RCC 7860 (cell line): ENCODE results near the gene DCLRE1A.
A peak's percentile ranks its signal among the peaks of the same experiment; 100 is the strongest.

Experiments
- DNase-seq: peaks from one replicate; pipeline ENCODE4 v3.0.0-alpha.2; 2015; ENCODE audit warnings: low spot score
- FAIRE-seq: peaks from 2 replicates; lab custom pipeline; 2012; peaks lifted over from hg19 to GRCh38; lab: Jason Lieb, UNC

The DCLRE1A gene

DNA sequence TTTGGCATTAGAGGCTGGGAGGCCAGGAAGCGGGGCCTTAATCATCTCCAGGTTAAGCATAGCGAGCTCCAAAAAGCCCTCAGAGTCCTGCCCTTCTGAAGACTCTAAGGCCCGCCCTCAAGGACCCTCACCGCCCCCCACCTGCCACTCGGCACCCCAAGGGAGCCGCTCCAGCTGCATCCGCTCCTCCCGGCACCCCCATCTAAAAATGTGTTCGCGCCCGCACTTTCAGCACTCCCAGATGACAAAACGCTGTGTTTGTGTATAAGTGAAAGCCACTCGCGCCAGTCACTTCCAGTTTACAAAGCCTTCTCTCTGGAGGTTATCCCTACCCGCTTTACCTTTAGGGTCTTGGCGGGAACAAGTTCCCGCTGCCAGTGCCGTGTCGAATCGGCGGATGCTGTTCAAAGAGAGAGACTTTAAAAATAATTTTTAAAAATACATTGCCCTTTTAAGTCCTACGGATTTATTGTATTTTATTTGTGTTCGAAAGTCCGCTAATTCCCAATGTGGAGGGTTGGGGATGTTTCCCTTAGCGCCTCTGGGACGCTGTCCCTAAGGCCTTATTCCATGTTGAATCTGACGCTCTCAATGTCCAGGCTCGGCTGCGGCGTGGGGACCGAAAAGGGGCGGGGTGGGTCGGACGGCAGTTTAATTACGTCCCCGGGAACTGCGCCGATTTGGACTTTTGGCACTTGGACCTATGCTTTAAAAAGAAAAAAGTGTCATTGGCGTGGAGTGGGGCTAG, at the start of gene DCLRE1A, which contains the start of gene NHLRC2:
Gene DCLRE1A (minus strand): TSS at position 70 of the 748 bp plus-strand sequence. CDS start 900 bp downstream, outside the sequence.
Gene NHLRC2 (plus strand): TSS at position 649 of the 748 bp plus-strand sequence. CDS start 212 bp downstream, outside the sequence.
- peak; percentile 15 for FAIRE-seq
- peak; percentile 54 for DNase-seq

DNA sequence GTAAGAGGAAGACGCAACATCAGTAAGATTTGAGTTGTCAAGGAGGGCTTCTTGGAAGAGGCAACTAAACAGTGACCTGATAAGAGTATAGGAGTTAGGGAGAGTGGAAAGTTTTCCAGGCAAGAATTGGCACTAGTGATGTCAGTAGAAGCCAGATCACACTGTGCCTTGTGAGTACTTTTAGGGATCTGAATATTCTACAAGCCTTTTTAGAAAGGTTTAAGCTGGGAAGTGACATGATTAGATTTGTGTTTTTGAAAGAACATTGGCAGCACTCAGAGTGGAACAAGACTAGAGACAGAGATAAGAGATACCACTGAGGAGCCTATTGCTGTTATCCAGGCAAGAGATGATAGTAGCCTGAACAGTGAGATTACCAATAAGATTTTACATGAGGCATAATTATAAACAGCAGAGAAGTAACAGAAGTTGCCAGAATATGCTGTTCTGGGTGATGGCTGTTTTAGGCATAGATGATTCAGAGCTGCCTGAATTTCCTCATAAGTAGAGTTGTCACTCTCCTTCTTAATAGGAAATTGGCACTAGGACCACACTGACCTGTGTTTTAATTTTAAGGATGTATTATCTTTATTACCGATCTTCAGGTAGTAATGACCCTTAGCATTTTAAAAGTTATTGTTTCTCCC, 46.2 kb upstream of the DCLRE1A start:
- no peak for DNase-seq
- FAIRE-seq = no peak

DNA sequence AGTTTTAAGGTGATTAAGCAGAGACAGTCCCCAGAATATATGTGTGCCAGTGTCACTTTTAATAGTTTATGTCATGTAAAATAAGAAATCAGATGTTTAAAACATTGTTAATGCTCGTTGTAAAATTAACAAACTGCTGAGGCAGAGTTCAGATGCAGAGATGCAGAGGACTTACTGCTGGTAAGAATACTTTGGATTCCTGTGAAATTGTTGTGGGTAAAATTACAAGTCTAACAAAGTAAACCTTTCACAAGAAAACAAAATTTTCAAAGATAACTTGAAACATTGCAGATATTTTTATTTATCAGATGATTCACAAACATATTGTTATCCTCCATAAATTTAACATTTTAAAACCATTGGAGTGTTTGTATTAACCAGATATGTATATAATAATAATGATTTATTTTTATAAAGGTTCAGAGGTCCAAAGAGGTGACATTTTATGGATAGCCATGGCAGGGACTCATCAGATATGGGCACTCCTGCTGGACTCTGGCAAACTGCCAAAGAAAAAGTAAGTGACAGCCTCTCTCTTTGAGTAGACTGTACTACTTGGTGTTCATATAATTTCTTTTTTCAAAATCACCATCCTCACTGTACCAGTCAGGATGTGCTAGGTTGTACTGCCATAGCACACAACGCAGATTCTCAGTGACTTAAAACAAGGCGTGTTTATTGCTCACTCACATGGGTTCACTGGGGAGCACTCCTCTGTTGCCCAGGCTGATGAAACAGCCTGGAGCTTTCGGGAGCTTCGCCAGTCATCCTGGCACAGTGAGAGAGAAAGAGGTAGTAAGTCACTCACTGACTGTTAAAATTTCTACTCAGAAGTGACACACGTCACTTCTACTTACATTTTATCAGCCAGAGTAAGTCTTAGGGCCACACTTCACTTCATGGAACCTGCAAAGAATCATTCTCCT, 44.1 kb upstream of the DCLRE1A start:
- FAIRE-seq (no peak), DNase-seq (no peak)

DNA sequence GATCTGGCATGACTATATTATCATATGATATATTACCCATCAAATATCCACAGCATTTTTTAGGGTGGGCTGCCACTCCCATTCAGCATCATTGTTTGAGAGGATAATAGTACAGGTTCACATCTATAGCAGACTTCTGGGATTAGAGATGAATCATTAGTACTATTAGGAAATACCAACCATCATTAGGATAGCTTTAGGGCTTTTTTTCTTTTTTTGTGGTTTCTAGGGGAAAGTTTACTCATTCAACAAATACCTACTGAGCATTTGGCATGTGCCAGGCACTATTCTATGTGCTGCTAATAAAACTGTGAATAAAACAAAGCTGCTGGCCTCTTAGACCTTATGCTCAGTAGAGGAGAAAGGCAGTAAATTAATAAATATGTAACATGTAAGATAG, 41.1 kb upstream of the DCLRE1A start:
- no peak for DNase-seq
- no peak for FAIRE-seq

DNA sequence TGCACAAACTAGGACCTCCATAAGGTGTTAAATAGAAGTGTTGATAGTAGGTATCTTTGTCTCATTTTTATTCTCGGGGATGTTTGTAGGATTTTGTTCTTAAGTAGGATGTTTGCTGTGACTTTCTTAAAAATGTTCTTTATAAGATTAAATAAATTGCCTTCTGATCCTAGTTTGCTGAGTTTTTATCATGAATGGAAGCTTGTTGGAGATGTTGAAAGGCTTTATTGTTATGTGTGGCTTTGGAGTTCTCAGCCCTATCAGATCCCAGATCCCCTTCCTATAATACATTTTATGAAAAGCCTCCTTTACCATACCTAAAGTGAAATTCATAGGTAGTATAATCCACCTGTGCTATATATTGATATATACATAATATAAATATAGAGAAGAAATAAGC, 40.7 kb upstream of the DCLRE1A start:
- DNase-seq (no peak), FAIRE-seq (no peak)

DNA sequence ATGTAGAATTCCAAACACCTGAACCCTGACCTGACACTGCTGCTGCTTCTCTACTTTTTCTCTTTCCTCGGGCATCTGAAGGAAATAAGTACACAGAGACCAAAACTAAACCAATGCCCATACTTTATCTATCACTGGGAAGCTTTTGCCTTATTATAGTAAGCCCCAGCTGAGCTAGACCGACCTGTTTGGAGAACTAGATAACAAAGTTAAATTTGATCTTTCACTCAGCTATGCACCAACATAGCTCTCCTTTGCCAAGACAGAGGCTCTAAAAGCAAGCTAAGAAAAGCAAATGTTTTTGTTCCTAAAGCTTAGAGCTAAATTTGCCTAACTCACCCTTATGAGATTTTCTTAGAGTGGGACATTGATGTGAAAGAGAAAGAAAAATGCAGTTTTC, 39.7 kb upstream of the DCLRE1A start:
- DNase-seq (no peak), FAIRE-seq (no peak)

DNA sequence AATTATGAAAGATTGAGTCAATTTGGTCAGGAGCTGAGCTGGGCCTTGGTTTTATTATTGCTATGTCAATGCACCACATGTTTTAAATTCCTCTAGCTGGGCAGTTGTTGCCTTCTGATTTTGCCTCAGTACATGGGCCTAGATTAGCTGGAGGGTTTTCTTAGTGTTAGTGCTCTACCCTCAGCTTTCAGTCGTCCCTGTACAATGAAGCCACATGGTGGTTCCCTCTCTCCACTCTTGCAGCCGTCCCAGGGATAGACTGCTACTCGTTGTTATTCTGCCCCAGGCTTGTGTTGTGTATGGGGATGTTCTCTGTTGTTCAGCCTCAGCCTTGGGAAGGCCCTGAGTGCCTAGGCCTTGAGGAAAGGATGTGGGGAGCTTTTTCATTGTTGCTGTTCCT, 37.6 kb upstream of the DCLRE1A start:
- no peak for DNase-seq
- FAIRE-seq = no peak

DNA sequence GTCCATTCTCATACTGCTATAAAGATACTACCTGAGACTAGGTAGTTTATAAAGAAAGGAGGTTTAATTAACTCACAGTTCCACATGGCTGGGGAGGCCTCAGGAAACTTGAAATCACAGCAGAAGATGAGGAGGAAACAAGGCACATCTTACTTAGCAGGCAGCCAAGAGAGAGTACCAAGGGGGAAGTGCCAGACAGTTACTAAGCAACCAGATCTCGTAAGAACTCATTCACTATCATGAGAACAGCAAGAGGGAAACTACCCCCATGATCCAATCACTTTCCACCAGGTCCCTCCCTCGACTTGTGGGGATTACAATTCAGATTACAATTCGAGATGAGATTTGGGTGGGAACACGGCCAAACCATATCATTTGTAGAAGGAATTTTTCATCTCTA, 36.9 kb upstream of the DCLRE1A start:
- FAIRE-seq = no peak
- no peak for DNase-seq

DNA sequence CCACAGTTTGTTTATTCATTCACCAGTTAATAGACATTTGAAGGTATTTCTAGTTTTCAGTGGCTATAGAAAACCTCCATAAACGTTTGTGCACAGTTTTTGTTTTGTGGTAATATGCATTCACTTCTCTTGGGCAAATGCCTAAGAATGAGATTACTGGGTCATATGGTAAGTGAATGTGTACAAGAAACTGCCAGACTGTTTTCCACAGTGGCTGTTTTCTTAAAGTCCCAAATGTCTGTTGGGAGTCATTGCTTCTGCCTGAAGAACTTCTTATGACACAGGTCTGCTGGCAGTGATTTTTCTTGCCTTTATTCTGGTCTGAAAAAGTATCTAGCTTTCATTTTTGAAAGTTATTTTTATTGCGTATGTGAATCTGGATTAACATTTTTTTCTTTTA, 36.0 kb upstream of the DCLRE1A start:
- FAIRE-seq = no peak
- no peak for DNase-seq

DNA sequence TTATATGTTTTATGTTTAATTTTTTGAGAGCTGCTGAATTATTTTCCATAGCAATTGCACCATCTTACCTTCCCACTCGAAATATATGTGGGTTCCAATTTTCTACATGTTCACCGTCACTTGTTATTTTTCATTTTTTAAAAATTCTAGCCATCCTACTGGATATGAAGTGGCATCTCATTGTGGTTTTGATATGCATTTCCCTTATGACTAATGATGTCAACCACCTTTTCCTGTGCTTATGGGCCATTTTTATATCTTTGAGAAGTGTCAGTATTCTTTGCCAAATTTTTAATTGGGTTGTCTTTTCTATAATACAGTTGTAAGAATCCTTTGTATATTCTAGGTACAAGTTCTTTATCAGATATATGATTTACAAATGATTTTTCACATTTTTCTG, 28.4 kb upstream of the DCLRE1A start:
- no peak for DNase-seq
- no peak for FAIRE-seq

DNA sequence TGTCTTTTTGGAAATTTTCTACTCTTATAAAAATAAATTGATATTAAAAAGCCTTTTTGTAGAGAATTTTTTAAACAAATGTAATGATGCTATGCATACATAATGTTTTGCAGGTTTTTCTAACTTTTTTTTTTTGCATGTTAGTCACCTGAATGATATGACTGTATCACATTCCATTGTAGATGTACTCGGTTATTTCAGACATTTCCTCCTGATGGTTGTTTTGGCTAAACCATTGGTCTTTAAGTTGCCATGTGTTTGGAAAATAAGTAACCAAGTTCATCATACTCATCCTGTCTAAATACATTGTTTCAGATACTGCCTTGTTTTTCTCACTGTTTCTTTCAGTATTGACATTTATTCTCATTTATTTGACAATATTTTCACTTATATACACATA, 26.4 kb upstream of the DCLRE1A start:
- FAIRE-seq = peak; percentile 60
- peak; percentile 45 for DNase-seq

DNA sequence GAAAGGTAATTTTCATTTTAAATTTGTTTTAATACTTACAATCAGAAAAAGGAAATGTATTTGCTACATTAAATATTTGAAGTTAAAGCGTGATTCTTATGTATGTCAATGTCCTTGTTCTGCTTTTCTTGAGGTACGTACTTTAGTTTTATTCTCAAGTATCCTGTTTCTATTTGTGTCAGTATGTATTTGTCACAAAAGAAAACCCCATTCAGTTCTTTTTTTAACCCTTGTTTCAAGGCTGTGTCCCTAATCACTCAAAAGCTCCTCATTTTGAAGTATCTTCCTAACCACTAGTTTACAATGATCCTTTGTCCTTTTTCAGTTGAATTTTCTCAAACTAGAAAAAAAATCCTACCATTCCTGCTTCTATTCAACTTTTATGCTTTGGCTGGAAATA, 25.8 kb upstream of the DCLRE1A start:
- FAIRE-seq (no peak), DNase-seq (no peak)

DNA sequence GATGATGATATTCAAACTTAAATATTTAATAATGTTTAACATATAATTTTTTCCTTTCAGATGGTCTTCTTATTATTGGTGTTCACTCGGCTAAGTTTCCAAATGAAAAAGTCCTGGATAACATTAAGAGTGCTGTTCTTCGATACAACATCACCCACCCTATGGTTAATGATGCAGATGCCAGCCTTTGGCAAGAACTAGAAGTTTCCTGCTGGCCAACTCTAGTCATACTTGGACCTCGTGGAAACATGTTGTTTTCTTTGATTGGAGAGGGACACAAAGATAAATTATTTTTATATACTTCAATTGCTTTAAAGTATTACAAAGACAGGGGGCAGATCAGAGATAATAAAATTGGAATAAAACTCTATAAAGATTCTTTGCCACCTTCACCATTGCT, 22.6 kb upstream of the DCLRE1A start:
- no peak for FAIRE-seq

DNA sequence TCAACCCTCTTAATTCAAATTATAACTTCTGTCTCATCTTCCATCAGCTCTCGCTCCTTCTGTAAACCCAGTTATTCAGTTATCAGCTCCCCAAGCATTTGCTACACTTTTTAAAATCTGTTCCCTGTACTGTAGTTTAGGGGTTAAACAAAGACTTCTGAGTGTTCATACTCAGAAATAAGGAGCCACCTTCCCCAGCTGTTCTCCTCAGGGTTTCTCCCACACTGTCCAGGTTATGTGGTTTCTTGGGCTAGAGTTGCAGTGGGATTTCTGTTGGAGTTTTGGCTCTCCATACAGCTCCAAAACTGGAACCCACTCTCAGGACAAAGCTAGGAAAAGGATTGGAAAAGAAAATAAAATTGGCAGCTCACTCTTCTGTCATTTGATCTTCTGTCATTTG, 21.3 kb upstream of the DCLRE1A start:
- DNase-seq (no peak), FAIRE-seq (no peak)

More for the DNA sequence above, 22.6 kb upstream of the DCLRE1A start:
- no peak for DNase-seq

DNA sequence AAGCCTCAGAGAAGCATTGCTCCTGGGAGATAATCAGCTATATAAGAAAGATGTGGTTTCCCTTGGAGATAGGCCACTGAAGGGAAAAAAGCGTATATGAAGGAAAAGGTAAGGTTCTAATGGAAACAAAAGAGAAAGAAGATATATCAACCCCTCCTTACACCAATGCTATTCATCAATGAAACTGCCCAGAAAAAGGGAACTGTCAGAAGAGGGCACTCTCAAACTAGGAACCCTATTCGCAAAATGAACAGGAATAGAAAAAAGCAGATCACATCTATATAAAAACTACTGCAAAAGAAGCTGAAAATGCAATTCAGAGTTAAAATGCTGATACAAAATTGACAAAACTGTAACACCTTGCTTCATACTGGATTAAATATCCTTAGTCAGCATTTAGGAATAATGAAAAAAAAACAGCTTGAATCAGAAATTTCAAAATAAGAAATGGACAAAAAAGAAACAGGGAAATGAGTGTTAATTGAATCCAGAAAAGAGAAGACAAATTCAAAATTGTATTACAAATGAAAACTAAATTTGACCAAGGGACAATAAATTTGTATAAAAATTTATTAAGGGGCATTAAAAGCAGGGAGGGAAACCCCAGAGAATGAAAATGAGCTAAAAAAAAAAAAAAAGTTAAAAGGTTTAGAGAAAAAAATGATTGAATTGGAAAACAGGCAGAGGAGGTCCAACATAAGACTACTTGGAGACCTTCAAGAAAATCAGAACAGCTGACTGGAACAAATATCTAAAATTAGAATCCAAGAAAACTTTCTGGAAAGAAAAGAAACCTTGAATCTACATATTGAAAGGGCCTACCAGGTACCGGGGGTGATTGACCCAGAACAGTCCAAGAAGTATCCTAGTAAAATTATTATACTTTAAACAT, 18.5 kb upstream of the DCLRE1A start:
- FAIRE-seq = no peak

DNA sequence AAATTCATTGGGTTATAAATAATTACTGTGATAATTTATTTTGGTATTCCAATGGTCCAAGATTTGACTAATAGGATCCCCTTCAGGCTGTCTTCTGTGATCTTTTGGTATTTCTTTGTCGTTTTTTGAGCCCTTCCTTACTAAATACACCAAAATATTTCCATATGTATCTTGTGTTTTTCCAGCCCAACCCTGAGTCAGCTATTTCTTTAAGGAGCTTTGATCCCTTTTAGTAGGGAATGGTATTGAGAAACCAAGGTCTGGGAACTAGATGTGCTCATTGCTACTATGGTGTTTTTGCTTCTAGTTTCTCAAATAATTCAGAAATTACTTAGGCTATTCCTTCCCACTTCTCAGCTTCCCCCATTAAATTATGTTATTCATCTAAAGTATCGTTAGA, 15.9 kb upstream of the DCLRE1A start:
- no peak for FAIRE-seq

More for the DNA sequence above, 18.5 kb upstream of the DCLRE1A start:
- no peak for DNase-seq

DNA sequence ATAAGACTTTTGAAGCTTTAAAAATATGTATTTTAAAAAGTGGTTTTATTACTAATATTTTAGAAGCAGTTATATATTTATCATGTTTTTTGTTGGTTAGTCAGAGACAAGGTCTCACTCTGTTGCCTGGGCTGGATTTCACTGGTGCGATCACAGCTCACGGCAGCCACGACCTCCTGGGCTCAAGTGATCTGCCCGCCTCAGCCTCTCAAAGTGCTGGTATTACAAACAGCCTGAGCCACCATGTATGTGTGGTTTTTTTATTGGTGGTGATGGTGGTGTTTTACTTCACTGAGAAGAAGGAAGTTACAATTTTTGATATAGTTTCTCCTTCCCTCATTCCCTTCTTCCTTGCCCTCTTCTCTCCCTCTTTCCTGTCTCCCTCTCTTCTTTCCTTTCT, 14.0 kb upstream of the DCLRE1A start:
- no peak for DNase-seq
- FAIRE-seq = no peak

More for the DNA sequence above, 15.9 kb upstream of the DCLRE1A start:
- DNase-seq = no peak

DNA sequence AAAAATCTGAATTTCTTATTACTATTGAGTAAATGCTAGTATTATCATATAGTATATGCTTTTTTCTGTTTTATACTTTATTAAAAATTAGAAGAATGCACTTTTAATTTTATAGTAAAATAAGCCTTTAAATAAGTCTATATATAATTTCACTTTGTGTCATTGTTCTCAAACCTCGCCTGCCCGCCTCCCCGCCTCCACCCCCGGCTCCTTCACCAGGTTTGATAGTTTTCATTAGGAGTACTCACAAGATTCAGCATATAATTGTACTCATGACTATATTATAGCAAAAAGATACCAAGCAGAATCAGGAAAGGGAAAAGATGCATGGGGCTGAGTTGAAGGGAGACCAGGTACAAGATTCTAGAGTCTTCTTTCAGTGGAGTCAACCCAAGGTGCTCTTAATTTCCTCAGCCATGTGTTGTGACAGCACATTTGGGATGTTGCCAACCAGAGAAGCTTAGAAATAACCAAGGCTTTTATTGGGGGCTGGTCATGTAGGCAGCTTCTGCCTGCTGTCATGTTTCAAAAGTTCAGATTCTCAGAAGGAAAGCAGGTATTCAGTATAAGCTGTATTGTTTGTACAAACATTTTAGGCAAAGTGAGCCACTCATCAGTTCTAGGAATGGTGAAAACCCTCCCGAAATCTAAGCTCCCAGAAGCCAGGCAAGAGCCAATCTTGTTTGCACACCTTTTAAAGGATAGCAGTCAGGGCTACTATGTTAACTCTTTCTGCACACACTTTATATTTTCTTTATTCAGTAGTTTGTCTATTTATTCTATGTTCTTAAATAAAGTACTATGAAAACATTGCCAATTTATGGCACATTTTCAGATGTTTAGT, 12.9 kb upstream of the DCLRE1A start:
- FAIRE-seq (no peak), DNase-seq (no peak)

DNA sequence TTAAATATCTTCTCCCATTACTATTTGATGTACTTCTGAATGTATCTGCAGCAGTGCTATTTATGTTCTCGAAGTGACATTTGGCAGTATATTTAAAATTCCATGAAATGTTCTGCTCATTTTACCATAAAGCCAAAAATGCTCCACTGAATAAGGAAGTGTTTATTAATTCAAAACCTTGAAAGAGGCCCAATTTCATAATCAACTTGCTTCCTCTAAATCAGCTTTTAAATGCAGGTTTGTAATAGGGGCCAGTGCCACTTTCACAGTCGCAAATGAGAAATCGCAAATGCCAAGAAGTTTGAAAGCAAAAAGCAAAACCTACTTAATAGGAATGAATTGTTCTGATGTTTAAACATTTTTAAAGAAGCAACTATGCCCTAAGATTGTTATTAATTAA, 12.0 kb upstream of the DCLRE1A start:
- FAIRE-seq = no peak
- DNase-seq = no peak
